ENCODE measurements around the gene FHIT.
"Not testable (repeated sequence)": the region's sequence is repeated elsewhere in the genome, so short reads cannot be mapped to it uniquely, and the experiment has no call there.

FHIT gene

GRCh38 chr3:61008153-61008997 is 242.9 kb downstream of the FHIT start:
- DNase-seq (ENCODE audit: extremely low read depth in 1 of 2, low read depth in 1 of 2) = no peak

GRCh38 chr3:61005591-61005990 is 245.7 kb downstream of the FHIT start:
- DNase-seq (ENCODE audit: extremely low read depth in 1 of 2, low read depth in 1 of 2) = no peak

GRCh38 chr3:60998858-60999257 is 252.4 kb downstream of the FHIT start:
- no peak for DNase-seq (ENCODE audit: extremely low read depth in 1 of 2, low read depth in 1 of 2)

DNA sequence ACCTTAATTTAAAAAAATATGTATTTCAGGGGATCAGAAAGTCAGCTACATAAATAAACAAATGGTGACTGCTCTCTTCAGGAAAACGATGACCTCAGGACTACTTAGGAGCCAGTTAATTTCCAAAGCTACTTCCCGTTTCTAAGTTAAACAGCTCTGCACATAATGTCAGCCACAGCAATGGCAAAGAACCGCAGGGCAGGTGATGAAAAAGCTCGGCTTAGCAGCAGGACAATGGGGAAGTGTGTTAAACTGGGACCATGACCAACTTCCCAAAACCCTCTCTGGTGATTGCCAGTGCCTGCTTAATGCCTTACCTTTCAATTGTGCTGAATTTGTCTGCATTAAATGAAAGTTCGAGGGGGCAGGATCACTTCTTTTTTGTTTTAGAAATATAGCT is 258.9 kb downstream of the FHIT start:
- DNase-seq (ENCODE audit: extremely low read depth in 1 of 2, low read depth in 1 of 2) = no peak

GRCh38 chr3:60990442-60990730 is 260.9 kb downstream of the FHIT start:
- DNase-seq (ENCODE audit: extremely low read depth in 1 of 2, low read depth in 1 of 2) = no peak

- DNase-seq (ENCODE audit: extremely low read depth in 1 of 2, low read depth in 1 of 2) = no peak
Measured at GRCh38 chr3:60989626-60990441, 261.4 kb downstream of the FHIT start.

- not testable (repeated sequence) for DNase-seq (ENCODE audit: extremely low read depth in 1 of 2, low read depth in 1 of 2)
Measured at GRCh38 chr3:60987191-60987590, 264.1 kb downstream of the FHIT start.

DNA sequence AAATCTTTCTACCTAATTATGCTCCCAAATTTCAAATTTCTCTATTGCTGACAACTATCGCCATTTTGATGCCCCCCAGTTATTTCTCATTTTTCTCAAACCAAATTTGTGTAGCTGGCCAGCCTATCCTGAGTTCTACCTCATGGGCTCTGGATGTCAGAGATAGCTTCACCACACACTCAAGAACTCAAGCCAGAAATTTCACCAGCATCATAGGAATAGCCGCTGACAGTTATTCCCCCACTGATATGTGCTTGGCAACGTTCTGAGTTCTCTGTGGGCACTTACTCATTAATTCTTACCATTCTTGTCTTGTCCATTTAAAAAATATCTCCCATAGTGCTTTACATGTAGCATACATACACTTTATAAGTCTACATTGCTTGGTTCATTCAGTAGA is 264.7 kb downstream of the FHIT start:
- DNase-seq (ENCODE audit: extremely low read depth in 1 of 2, low read depth in 1 of 2) = no peak

DNA sequence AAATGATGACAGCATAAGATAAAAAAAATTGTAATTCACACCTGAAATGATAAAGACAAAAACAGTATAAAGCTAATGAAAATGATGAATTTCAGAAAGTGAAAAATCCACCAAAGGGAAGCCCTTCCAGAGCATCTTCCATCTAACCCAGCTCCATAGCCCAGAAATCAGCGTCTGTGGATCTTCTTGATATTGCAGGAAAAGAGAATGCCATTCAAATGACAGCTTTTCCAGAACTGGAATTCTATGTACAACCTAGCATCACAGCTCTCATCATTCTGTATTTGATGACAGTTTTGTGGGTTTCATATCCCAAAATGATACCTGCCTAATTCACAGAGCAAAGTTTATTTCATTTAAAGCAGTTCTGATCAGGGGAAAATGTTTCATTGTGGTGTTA is 267.3 kb downstream of the FHIT start:
- DNase-seq (ENCODE audit: extremely low read depth in 1 of 2, low read depth in 1 of 2) = no peak

GRCh38 chr3:60980342-60980692 is 270.9 kb downstream of the FHIT start:
- no peak for DNase-seq (ENCODE audit: extremely low read depth in 1 of 2, low read depth in 1 of 2)

GRCh38 chr3:60979461-60980341 is 271.6 kb downstream of the FHIT start:
- no peak for DNase-seq (ENCODE audit: extremely low read depth in 1 of 2, low read depth in 1 of 2)

DNA sequence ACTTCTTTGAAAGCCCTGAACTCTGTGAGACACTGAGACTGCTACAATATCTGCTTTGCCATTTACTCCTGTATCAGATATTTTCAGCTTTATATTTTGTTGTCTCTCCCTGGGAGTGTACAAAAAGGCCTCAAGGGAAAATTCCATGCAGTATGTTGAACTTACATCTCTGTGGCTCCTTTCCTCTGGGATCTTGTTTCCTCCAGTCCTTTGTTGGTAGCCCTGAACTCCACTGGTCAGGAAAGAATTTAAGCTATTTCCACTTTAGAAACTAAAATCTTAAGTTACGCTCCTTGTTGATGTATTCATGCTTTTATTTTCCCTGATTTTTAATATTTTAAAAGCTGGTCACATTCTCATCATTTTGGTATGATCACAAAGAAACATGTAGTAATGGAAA is 277.9 kb downstream of the FHIT start:
- DNase-seq (ENCODE audit: extremely low read depth in 1 of 2, low read depth in 1 of 2) = no peak

DNA sequence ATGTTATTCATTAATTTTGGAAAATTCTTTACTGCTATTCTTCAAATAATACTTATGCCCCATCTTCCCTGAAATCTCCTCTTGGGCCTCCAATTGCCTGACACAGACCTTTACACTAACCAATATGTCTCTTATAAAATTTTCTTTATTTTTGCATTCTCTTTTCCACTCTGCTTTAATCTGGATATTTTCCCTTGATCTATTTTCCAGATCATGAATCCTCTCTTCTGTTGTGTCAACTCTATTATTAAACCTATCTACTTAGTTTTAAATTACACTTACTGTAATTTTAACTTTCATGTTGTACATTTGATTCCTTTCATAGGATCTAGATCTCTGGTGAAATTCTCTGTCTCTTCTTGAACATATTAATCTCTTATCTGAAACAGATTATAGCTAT is 278.7 kb downstream of the FHIT start:
- no peak for DNase-seq (ENCODE audit: extremely low read depth in 1 of 2, low read depth in 1 of 2)

DNA sequence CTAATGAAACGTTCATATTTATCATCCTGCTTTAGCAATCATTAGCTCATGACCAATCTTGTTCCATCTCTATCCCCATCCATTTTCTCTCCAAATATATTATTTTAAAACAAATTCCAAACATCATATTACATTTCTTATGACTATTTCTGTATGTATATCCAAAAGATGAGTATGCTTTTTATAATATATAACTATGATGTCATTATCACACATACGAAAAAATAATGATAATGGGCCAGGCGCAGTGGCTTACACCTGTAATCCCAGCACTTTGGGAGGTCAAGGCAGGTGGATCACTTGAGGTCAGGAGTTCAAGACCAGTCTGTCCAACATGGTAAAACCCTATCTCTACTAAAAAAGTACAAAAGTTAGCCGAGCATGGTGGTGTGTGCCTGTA is 280.4 kb downstream of the FHIT start:
- no peak for DNase-seq (ENCODE audit: extremely low read depth in 1 of 2, low read depth in 1 of 2)

DNA sequence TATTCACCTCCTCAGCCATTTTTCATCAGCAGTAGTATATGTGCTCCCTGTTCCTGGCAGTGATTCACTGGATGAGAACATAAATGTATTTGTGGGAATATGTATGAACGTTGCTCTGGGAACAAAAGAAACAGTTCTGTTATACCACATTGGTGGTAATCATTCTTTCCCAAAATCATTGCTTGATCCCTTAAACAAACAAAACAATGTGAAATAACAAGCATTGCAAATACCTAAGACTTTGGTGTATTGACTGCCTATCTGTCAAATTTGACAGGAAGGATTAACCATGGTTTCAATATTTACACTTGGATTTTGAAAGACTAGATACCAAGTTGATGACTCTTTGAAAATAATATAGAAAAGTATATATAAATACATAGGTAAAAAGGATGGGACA is 284.1 kb downstream of the FHIT start:
- DNase-seq (ENCODE audit: extremely low read depth in 1 of 2, low read depth in 1 of 2) = no peak

- no peak for DNase-seq (ENCODE audit: extremely low read depth in 1 of 2, low read depth in 1 of 2)
Measured at GRCh38 chr3:60957541-60957940, 293.7 kb downstream of the FHIT start.

GRCh38 chr3:60956729-60957128 is 294.5 kb downstream of the FHIT start:
- DNase-seq (ENCODE audit: extremely low read depth in 1 of 2, low read depth in 1 of 2) = no peak

GRCh38 chr3:60955034-60955433 is 296.2 kb downstream of the FHIT start:
- no peak for DNase-seq (ENCODE audit: extremely low read depth in 1 of 2, low read depth in 1 of 2)

DNA sequence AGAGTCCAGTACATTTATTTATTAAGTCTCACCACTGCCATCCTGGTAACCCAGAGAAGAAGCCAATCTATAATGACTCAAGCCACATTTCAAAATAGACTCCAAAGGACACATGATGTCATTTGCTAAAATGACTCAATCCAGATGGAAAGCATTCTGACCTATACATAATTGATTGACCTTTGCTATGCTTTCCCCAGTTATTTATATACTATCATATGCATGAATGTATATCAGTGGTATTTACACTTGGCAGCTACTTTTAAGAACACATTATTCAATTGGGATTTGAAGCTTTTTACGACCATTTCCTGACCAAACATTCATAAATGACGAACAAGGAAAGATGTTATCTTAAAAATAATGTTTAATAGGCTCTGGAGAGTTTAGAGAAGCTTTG is 297.2 kb downstream of the FHIT start:
- no peak for DNase-seq (ENCODE audit: extremely low read depth in 1 of 2, low read depth in 1 of 2)

- no peak for DNase-seq (ENCODE audit: extremely low read depth in 1 of 2, low read depth in 1 of 2)
Measured at GRCh38 chr3:60953351-60953750, 297.9 kb downstream of the FHIT start.

- DNase-seq (ENCODE audit: extremely low read depth in 1 of 2, low read depth in 1 of 2) = no peak
Measured at GRCh38 chr3:60952055-60952454, 299.2 kb downstream of the FHIT start.

- DNase-seq (ENCODE audit: extremely low read depth in 1 of 2, low read depth in 1 of 2) = no peak
Measured at GRCh38 chr3:60949146-60949545, 302.1 kb downstream of the FHIT start.

All from stimulated activated CD8-positive, alpha-beta memory T cell treated with anti-CD3 and anti-CD28 coated beads, Interleukin-7, amount 100 ng/mL, for 48 hours (primary cell).